T-cell (primary cell): Measurements from ENCODE around the gene CD7. TPM values are rescaled to one million over a fixed set of nuclear protein-coding genes. Genes with fewer than 3 reads are reported as not detected.
A peak's percentile ranks its signal among the peaks of the same experiment; 100 is the strongest.

Source experiments
- ATAC-seq, 4 experiments: fragments of 200-7000 bp in 3 of 4; fragments of 150-1000 bp in 1 of 4; cut with Tn5 transposase; replicated peaks in 1 of 4; 1 replicate in 3 of 4; 2 replicates in 1 of 4; pipeline ENCODE4 v1.10.0; 2021; ENCODE audit warnings: moderate library complexity in 3 of 4, mild to moderate bottlenecking in 2 of 4, moderate number of reproducible peaks in 1 of 4
- CTCF ChIA-PET, 2 donors: fragments of 300-600 bp; sonication (Branson Sonifier 250); formaldehyde crosslinking; loops; one replicate each; lab custom pipeline; 2022; ENCODE audit warnings: antibody characterized with exemption in 2 of 2; lab: Charles Lee
- POLR2A ChIA-PET, 2 donors: fragments of 300-600 bp; sonication (Branson Sonifier 250); formaldehyde crosslinking; loops; one replicate each; lab custom pipeline; 2022; ENCODE audit warnings: antibody characterized with exemption in 2 of 2; lab: Charles Lee
- DNase-seq, 35 experiments: peaks; one replicate each; pipeline versions ENCODE4 v3.0.0 to v3.0.0-alpha.2; 2013 to 2023
- H3K27ac ChIP-seq: one replicate; pipeline ENCODE4 v1.5.1; 2013; ENCODE audit warnings: low read length
- H3K27me3 ChIP-seq, 2 experiments: replicated peaks in 1 of 2; 1 replicate in 1 of 2; 2 replicates in 1 of 2; pipeline versions ENCODE4 v1.6.1 to v1.7.0; 2013; ENCODE audit warnings: low read length in 1 of 2, mixed read lengths in 1 of 2; ENCODE audit not compliant: control insufficient read depth in 2 of 2, insufficient read depth in 2 of 2; ENCODE audit errors: extremely low read depth in 1 of 2
- H3K36me3 ChIP-seq, 2 donors: 1 replicate in 1 of 2; 2 replicates in 1 of 2; pipeline versions ENCODE4 v1.6.1 to v1.7.0; 2013; ENCODE audit warnings: low read length in 1 of 2; ENCODE audit not compliant: control insufficient read depth in 2 of 2, insufficient read depth in 1 of 2; ENCODE audit errors: extremely low read depth in 1 of 2
- H3K4me1 ChIP-seq, 2 experiments: 1 replicate in 1 of 2; 2 replicates in 1 of 2; pipeline versions ENCODE4 v1.6.1 to v1.7.0; 2013; ENCODE audit warnings: low read length in 2 of 2, mixed read lengths in 1 of 2; ENCODE audit not compliant: insufficient read depth in 2 of 2, control insufficient read depth in 1 of 2; ENCODE audit errors: extremely low read depth in 1 of 2
- H3K4me3 ChIP-seq, 2 donors: 1 replicate in 1 of 2; 2 replicates in 1 of 2; pipeline versions ENCODE4 v1.5.1 to v1.7.0; 2013; ENCODE audit warnings: mild to moderate bottlenecking in 2 of 2, low read length in 1 of 2, moderate library complexity in 1 of 2; ENCODE audit not compliant: control insufficient read depth in 1 of 2; ENCODE audit errors: extremely low read depth in 1 of 2
- H3K9me3 ChIP-seq: 2 replicates; pipeline ENCODE4 v1.7.0; 2013
- H3K27ac Mint-ChIP-seq, 2 donors: one replicate each; pipeline ENCODE4 v1.8.0; 2020 to 2021; ENCODE audit warnings: mild to moderate bottlenecking in 2 of 2, mixed read lengths in 2 of 2
- H3K27me3 Mint-ChIP-seq, 2 donors: one replicate each; pipeline ENCODE4 v1.8.0; 2021 to 2022; ENCODE audit warnings: mixed read lengths in 2 of 2
- H3K36me3 Mint-ChIP-seq: one replicate; pipeline ENCODE4 v1.8.0; 2021; ENCODE audit warnings: mixed read lengths
- H3K4me1 Mint-ChIP-seq, 3 donors: one replicate each; pipeline ENCODE4 v1.8.0; 2020 to 2022; ENCODE audit warnings: mixed read lengths in 3 of 3, mild to moderate bottlenecking in 1 of 3
- H3K4me3 Mint-ChIP-seq, 3 donors: one replicate each; pipeline ENCODE4 v1.8.0; 2020 to 2022; ENCODE audit warnings: mild to moderate bottlenecking in 3 of 3, mixed read lengths in 3 of 3, moderate library complexity in 3 of 3
- H3K9me3 Mint-ChIP-seq, 3 donors: one replicate each; pipeline ENCODE4 v1.8.0; 2020 to 2022; ENCODE audit warnings: mixed read lengths in 3 of 3
- WGBS: methylation state at CpG from one replicate; pipeline ENCODE4 v1.1.5; 2013; ENCODE audit warnings: missing lambda C conversion rate; ENCODE audit not compliant: insufficient coverage; 5-methylcytosine and 5-hydroxymethylcytosine counted together
- total RNA-seq, 35 experiments: library from RNA in 6 of 35; stranded (reverse) in 6 of 35; fragments of 120-200 nt in 1 of 35; gene quantifications; one replicate each; pipeline versions ENCODE4 v1.2.1 to v1.2.4 and lab custom pipeline; 2013 to 2026

Gene CD7
- total RNA-seq, 5 donors from 2014 or later (not counting 1 experiment from before 2014, with no cell fraction given): 104 to 265 (median 135) TPM

DNA sequence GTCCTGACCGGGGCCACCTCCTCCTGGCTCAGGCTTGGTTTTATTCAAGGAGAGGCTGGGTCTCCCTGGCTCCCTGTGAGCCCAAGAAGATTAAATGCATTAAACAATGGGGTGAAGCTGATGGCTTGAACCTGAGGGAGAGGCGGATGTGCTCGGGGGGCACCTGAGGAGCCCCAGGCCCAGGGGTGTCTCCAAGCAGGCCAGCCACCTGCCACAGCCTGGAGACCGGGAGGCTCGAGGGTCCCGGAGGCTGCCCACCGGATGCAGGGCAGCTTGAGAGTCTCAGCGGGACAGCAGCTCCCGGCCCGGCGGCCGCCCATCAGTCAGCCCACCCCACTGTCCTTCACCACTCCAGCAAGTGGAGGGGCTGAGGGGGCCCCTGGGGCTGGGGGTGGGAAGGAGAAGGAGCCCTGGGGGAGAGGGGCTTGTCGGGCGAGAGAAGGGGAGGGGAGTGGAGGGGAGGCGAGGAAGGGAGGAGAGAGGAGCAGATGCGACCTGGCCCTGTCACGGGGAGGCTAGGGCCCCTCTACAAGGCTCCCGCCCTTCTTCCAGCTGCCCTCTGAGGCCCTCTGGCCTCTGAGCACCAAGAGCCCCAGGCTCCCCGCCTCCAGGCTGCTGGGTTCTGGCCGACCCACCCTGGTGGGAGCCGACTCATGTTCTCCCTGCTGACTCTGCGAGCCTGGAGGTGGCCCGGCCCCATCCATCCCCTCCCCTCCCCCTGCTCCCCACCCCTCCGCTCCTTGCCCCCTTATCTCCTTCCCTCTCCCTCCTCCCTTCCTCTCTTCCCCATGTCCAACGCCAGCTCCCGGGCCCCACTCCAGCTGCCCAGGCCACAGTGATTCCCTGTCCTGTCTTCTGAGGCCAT lies 13.2 kb downstream of the CD7 start:
- DNase-seq (no peak), ATAC-seq (no peak)
- WGBS: 86% methylated on average over 10 of the region's 26 CpGs
- H3K9me3 Mint-ChIP-seq: no peaks in the 10 kb centered on the region
- no peaks in the 10 kb centered on the region for H3K9me3 ChIP-seq
- H3K4me3 Mint-ChIP-seq: peak overlapping the region in 2 of 3 donors; percentile 37 to 91
- H3K36me3 ChIP-seq: no peaks in the 10 kb centered on the region
- ChIA-PET CTCF (no interaction called here), POLR2A (interaction anchor here in 1 of 2 donors (0.6 kb wide), 1 partner anchor 40 kb away, joined by 4 read pairs; no protein-coding TSS in a partner anchor)
- H3K4me3 ChIP-seq: peak overlapping the region in 1 of 2 donors; percentile 62
- H3K27me3 Mint-ChIP-seq: no peaks in the 10 kb centered on the region
- H3K36me3 Mint-ChIP-seq: no peaks in the 10 kb centered on the region
- H3K27me3 ChIP-seq: no peaks in the 10 kb centered on the region
- peak overlapping the region; percentile 86 to 89 for H3K27ac Mint-ChIP-seq
- H3K4me1 ChIP-seq: peaks cover 44 to 76% of the 10 kb centered on the region in 2 experiments
- peaks cover 70 to 73% (median 72%) of the 10 kb centered on the region in 3 donors for H3K4me1 Mint-ChIP-seq
- H3K27ac ChIP-seq: peak overlapping the region; percentile 56

DNA sequence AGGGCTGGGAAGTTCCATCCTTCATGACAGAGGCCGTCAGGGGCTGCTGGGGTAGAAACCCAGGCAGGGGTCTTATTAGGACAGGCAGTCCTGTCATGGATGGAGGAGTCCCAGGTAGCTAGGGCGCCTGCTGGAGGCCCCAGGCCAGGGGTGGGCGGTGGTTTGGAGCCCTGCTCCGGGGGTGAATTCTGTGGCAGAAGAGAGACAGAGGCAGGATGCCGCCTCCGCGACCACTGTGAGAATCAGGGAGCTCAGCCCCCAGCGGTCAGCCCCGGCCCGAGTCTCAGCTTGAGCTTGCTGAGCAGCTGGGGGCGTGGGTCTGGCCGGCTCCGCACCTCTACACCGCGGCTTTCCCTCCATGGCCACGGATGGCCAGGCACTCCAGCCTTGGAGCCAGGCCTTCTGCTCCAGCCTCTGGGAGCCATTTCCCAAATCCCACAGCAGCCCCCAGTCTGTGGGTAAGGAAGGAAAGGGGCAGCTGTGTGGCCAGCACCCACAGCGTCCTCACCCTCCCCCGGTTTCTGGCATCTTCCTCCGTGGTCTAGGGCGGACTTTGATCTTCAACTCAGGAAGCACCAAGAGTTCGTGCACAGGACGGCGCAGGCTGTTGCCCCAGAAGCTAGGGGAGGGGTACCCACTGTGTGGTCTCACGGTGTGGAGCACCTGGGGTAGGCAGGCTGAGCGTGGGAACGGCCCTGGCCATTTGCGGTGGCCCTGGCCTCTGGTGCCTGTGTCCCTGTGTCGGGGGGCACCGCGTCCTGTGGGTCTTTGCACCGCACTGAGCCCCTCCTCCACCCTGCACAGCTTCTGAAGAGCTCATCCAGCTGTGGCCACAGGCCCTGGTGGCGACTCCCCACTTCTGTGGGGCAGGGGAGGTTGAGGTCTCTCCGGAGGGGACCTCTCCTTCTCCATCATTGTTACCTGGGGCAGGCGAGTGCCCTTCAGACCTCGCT lies 14.1 kb downstream of the CD7 start:
- Histone ChIP-seq H3K27me3 (no peaks in the 10 kb centered on the region), H3K4me3 (peak overlapping the region; percentile 51 to 62), H3K4me1 (peaks cover 52 to 86% of the 10 kb centered on the region in 2 experiments), H3K9me3 (no peaks in the 10 kb centered on the region), H3K27ac (peak overlapping the region; percentile 56), H3K36me3 (no peaks in the 10 kb centered on the region)
- 12% methylated on average over 23 of the region's 35 CpGs for WGBS
- Mint-ChIP-seq H3K27me3 (no peaks in the 10 kb centered on the region), H3K4me3 (peak overlapping the region; percentile 74 to 91 (median 77)), H3K9me3 (no peaks in the 10 kb centered on the region), H3K27ac (peak overlapping the region; percentile 87 to 89), H3K36me3 (no peaks in the 10 kb centered on the region), H3K4me1 (peaks cover 79 to 82% (median 81%) of the 10 kb centered on the region in 3 donors)
- peak; percentile 40 to 70 (median 66) for ATAC-seq
- peak in 14 of 35 experiments; percentile 28 to 74 (median 43) for DNase-seq
- ChIA-PET CTCF (interaction anchor here (0.5 to 1.2 kb wide), 2 partner anchors 14 to 30 kb away, joined by 3 to 4 read pairs; partner anchors contain the start of genes CD7 (in 1 of the 2) and CSNK1D (in 1 of the 2)), POLR2A (interaction anchor here (0.6 to 1.1 kb wide), 2 partner anchors 14 to 39 kb away, joined by 3 to 4 read pairs; partner anchors contain the start of gene CD7 (in 1 of the 2))

DNA sequence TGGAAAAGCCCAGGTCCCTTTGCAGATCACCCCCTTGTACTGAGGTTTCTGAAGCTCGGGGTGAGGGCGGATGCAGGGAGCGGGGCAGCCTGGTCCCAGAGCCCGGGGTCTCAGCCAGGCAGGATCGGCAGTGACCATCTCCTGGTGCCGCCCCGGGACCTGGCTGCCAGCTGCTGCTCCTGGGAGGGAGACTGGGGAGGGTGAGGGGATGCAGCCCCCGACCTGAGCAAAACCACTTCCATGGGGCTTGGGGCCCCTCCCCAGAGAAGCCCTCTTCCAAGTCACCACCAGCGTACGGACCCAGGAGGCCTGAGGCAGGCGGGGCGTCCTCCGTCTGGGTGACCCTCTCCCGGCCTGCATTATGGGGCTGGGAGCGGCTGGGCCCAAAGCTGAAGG lies 14.8 kb downstream of the CD7 start:
- Histone ChIP-seq H3K27me3 (no peaks in the 10 kb centered on the region), H3K9me3 (no peaks in the 10 kb centered on the region), H3K4me1 (peaks cover 52 to 93% of the 10 kb centered on the region in 2 experiments), H3K36me3 (no peaks in the 10 kb centered on the region), H3K27ac (peak overlapping the region; percentile 56), H3K4me3 (peak overlapping the region; percentile 51 to 62)
- ATAC-seq (no peak), DNase-seq (no peak)
- Mint-ChIP-seq H3K4me1 (peaks cover 84 to 86% (median 86%) of the 10 kb centered on the region in 3 donors), H3K9me3 (no peaks in the 10 kb centered on the region), H3K4me3 (peak overlapping the region; percentile 74 to 91 (median 77)), H3K27ac (peak overlapping the region; percentile 87 to 88), H3K36me3 (no peaks in the 10 kb centered on the region), H3K27me3 (no peaks in the 10 kb centered on the region)
- 23% methylated on average over 8 of the region's 15 CpGs for WGBS
- CTCF ChIA-PET: interaction anchor here in 1 of 2 donors (1.2 kb wide), 1 partner anchor 15 kb away, joined by 3 read pairs; the partner anchor contains the start of gene CD7
- POLR2A ChIA-PET: interaction anchor here in 1 of 2 donors (1.1 kb wide), 1 partner anchor 15 kb away, joined by 3 read pairs; the partner anchor contains the start of gene CD7

DNA sequence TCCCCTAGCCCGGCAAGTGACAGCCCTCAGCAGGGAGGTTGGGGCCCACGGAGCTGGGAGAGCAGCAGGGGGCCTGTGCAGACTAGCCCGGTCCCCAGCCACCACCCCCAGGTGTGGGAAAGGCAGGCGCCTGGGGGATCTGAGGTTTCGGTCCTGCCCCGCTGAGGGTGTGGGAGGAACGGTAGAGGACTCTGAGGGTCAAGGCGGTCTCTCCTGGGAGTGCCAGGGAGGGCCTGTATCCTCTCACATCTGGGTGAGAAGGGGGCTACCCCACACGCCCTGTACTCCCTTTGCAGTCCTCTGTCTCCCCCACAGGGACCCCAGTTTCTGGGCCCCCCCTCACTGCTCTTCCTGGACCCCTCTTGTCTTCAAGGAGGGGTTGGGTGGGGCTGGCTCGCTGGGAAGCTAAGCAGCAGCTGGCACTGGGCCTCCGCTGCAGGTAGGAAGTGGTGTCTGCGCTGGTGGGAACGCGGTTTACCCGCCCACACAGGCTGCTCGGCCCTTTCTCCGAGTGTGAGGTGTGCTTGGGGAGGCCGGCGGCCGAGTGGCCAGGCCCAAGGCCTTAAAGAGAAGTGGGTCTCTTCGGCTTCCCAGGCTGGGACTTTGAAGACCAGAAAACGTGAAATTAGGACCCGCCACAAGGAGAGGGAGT lies 15.4 kb downstream of the CD7 start:
- POLR2A ChIA-PET: interaction anchor here in 1 of 2 donors (1.1 kb wide), 1 partner anchor 15 kb away, joined by 3 read pairs; the partner anchor contains the start of gene CD7
- H3K4me3 Mint-ChIP-seq: peak overlapping the region; percentile 74 to 91 (median 77)
- DNase-seq (peak in 16 of 35 experiments; percentile 31 to 69 (median 49)), ATAC-seq (peak in 1 of 4 experiments; percentile 16)
- peaks cover 89 to 91% (median 90%) of the 10 kb centered on the region in 3 donors for H3K4me1 Mint-ChIP-seq
- peak overlapping the region; percentile 51 to 62 for H3K4me3 ChIP-seq
- CTCF ChIA-PET: interaction anchor here (0.7 to 1.2 kb wide), 3 partner anchors 15 to 19 kb away, joined by 3 to 4 read pairs (median 3); partner anchors contain the start of gene CD7 (in 2 of the 2)
- peaks cover 58 to 97% of the 10 kb centered on the region in 2 experiments for H3K4me1 ChIP-seq
- H3K27me3 ChIP-seq: no peaks in the 10 kb centered on the region
- peak overlapping the region; percentile 88 to 100 for H3K27ac Mint-ChIP-seq
- WGBS: 6% methylated on average over 17 of the region's 23 CpGs
- H3K27ac ChIP-seq: peak overlapping the region; percentile 56
- no peaks in the 10 kb centered on the region for H3K9me3 Mint-ChIP-seq
- no peaks in the 10 kb centered on the region for H3K27me3 Mint-ChIP-seq
- no peaks in the 10 kb centered on the region for H3K36me3 ChIP-seq
- H3K36me3 Mint-ChIP-seq: no peaks in the 10 kb centered on the region
- no peaks in the 10 kb centered on the region for H3K9me3 ChIP-seq

DNA sequence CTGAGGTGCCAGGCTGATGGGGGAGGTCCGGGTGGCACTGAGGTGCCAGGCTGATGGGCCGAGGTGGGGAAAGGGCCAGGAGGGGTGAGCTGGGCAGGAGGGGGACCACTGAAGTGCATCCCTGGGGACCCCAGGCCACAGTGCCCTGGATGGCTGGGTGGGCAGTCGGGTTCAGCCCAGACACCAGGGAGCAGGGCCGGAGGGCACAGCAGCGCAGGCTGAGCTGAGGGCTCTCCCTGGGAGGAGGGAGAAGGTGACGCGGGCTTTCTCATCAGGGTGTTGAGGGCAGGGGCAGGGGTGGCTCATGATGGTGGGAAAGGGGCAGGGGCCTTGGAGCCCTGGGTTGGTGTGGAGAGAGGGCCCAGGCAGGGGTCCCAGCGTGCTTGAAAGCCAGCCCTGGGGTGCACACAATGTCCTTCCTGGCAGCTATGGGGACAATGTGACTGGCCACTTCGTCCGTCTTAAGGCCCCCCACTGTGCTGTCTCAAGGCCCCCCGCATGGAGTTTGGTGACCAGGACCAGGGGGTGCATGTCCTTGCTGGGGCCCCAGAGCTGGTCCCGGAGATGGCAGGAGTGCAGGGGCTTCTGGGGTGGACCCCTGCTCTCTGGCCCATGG lies 16.0 kb downstream of the CD7 start:
- H3K4me3 ChIP-seq: peak overlapping the region in 1 of 2 donors; percentile 51
- CTCF ChIA-PET: interaction anchor here (0.6 to 1.9 kb wide), 5 partner anchors 9 to 20 kb away, joined by 3 to 6 read pairs (median 3); partner anchors contain the start of gene CD7 (in 2 of the 2)
- Mint-ChIP-seq H3K27me3 (no peaks in the 10 kb centered on the region), H3K27ac (peak overlapping the region; percentile 100), H3K36me3 (no peaks in the 10 kb centered on the region), H3K9me3 (no peaks in the 10 kb centered on the region), H3K4me3 (peak overlapping the region in 1 of 3 donors; percentile 91), H3K4me1 (peaks cover 89 to 91% (median 91%) of the 10 kb centered on the region in 3 donors)
- no peaks in the 10 kb centered on the region for H3K9me3 ChIP-seq
- peak overlapping the region; percentile 56 for H3K27ac ChIP-seq
- no peaks in the 10 kb centered on the region for H3K27me3 ChIP-seq
- POLR2A ChIA-PET: interaction anchor here in 1 of 2 donors (0.6 kb wide), 1 partner anchor 47 kb away, joined by 4 read pairs; no protein-coding TSS in a partner anchor
- H3K4me1 ChIP-seq: peaks cover 60 to 100% of the 10 kb centered on the region in 2 experiments
- ATAC-seq (no peak), DNase-seq (no peak)
- 83% methylated on average over 11 of the region's 12 CpGs for WGBS
- no peaks in the 10 kb centered on the region for H3K36me3 ChIP-seq
